HG03469 (cell line): Measurements from ENCODE around the gene ATG4D.

Source experiments
- ATAC-seq: cut with Tn5 transposase; IDR thresholded peaks from one replicate; pipeline ENCODE4 v1.9.1; 2021; ENCODE audit warnings: mild to moderate bottlenecking, moderate library complexity, moderate number of reproducible peaks; ENCODE audit not compliant: unreplicated experiment

ATG4D gene

DNA sequence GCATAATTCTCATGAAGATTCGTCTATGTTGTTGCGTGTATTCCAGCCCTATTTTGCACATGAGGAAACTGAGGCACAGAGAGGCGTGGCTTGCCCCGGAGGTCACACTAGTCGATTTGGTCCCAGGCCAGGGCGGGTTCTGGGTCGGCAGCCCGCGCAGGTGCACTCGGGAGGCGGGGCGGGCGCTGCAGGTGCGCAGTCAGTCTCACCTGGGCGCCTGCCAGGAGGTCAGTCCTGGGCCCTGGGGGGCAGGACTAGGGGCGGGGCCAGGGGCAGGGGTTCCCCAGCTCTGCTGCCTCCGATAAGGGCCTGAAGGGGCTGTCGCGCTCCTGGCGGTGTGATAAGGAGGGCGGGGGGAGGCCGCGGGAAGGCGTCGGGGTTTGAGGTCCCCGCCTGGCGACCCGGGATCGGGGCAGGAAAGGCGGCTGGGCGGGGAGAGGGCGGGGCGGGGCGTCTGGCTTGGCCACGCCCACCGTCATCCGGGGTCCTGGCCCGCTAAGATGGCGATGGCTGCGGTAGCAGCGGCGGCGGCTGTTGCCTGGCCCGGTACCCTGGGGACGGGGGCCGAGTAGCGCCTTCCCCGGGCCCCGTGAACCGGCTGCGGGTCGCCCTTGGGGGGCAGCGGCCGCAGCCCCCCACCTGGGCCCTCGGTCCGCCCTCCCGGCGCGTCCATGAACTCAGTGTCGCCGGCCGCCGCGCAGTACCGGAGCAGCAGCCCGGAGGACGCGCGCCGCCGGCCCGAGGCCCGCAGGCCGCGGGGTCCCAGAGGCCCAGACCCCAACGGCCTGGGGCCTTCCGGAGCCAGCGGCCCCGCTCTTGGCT, at the start of gene ATG4D:
Gene ATG4D, plus strand, starts transcription at position 485 of the 822 bp plus-strand sequence. Its CDS starts 187 bp downstream, at position 672.
- no peak for ATAC-seq

DNA sequence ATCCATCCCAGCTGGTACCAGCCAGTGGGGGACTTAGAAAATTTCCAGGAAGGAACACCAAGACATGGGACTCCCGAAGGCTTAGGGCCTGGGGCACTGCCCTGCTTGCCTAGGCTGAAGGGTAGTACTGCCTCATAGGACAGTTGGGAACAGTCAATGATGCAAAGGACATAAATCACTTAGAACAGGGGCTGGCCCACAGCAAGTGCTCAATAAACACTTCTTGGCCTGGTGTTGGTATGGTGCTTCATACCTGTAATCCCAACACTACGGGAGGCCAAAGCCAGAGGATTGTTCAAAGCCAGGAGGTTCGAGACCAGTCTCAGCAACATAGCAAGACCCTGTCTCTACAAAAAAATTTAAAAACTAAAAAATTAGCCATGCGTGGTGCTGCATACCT, 46.3 kb upstream of the ATG4D start:
- ATAC-seq = no peak

DNA sequence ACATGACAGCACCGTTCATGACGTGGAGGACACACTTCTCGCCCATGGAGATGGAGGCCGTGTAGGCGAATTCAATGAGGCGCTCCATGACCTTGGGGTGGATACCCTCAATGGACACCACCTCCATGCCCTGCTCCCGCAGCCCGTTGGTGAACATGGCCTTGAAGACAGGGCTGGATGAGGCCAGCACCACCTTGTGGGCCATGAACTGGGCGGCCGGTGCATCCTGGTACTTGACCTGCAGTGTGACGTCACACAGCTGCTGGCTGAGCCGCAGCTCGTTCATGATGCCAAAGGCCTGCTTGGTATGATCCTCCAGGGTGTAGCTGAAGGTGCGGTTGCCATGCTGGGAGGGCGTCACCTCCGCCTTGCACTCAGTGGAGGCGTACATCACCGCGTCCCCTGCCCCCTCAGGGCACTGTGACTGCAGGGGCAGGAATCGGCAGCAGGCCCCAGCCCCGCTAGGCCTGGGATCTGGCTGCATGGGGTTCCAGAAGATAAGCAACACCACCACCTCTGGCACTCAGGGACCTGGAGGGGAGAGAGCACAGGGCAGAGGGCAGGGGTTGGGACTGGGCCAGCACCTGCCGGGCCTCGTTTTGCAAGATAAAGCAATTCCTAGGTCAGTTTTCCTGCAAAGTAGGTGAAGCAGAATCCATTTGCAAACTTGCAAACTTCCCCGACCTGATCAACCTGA, 44.0 kb upstream of the ATG4D start:
- no peak for ATAC-seq

DNA sequence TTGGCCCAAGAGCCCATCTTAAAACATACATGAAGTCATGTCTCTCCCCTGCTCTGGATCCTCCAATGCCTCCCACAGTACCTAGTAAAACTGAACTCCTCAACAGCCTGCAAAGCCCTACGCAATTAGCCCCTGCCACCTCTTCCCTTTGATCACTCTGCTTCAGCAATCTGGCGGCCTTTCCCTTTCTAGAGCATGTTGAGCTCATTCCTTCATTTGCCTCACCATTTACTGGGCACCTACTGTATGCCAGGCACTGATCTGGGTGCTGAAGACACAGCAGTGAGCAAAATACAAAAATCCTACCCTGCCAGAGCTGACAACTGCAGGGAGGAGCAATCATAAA, 43.5 kb upstream of the ATG4D start:
- no peak for ATAC-seq

DNA sequence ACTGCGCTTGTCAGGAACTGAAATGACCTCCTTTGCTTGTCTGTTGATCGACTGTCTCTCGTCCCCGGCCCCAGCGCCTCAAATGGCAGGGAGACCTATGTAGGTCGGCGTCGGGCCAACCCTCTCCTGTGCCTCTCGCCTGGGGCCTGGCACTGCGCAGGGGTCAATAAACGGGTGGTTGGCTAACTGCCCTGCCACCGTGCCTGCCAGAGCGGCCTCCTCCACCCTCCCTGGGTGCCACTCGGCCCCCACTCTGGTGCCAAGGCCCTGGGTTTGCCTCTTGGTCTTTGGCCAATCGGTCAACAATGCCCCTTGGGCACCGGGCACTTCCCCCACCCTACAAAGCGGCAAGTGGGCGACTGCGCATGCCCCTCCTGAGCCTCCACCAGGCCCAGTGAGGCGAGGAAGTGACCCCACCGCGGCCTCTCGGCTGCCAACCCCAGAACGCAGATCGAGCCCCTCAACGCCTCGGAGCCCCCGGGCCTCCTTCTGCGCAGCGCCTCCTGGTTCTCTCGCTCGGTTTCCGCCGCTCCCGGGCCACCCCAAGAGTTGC, 41.7 kb upstream of the ATG4D start:
- peak; percentile 17 for ATAC-seq

DNA sequence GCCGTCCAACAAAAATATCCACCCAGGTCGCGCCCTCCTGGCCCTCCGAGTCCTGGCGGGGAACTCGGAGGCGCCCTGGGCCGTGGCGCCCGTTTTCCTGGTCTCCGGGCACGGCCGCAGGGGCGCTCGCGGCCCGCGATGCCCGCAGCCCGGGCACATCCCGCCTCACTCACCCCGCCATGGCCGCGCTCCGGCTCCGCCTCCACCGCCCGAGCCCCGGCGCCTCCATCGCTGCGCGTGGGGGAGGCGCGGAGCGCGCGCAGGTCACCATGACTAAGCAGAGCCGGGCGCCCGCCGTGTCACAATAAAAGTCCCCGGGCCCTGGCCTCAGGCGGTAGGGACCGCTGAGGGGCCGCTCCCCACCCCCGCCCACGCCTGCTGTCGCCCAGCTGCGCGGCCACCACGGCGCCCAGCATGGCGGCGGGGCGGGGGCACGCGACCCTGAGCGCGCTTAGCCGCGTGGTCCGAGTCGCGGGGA, 41.1 kb upstream of the ATG4D start:
- peak; percentile 66 for ATAC-seq

DNA sequence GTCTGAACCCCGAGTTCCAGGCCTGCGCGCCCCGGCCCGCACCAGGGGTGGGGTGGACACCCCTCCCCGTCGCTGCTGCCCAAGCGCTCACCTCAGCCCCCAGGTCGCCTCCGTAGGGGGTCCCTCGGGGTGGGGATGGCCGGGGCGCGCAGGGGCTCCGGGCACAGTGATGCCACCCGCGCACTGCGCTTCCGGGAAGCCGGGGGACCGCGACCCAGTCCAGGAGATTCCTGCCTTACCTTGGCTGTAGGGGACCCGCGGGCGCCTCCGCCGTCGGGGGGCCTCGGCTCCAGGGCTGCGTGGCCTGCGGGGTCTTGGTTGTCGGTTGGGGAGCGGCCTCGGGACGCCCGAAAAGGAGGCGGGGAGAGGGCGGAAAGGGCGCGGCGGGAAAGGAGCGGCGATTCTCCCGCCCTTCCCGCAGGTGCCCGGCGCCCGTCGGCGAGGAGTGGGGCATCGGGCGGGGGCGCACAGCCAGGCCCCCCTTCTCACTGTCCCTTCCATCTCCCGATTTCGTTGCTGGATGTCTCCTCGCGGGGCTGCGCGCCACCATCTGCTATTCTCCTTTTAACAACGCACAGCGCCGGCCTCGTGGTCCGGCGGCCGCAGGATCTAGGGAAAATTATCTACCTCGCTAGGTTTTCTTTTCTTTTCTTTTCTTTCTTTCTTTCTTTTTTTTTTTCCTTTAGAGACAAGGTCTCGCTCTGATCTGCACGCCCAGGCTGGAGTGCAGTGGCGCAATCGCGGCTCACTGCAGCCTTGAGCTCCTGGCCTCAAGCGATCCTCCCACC, 40.5 kb upstream of the ATG4D start, which contains the start of gene KEAP1:
Gene KEAP1, minus strand, starts transcription at position 355 of the 788 bp plus-strand sequence. CDS start 3,323 bp downstream, outside the sequence.
- ATAC-seq = peak; percentile 13

DNA sequence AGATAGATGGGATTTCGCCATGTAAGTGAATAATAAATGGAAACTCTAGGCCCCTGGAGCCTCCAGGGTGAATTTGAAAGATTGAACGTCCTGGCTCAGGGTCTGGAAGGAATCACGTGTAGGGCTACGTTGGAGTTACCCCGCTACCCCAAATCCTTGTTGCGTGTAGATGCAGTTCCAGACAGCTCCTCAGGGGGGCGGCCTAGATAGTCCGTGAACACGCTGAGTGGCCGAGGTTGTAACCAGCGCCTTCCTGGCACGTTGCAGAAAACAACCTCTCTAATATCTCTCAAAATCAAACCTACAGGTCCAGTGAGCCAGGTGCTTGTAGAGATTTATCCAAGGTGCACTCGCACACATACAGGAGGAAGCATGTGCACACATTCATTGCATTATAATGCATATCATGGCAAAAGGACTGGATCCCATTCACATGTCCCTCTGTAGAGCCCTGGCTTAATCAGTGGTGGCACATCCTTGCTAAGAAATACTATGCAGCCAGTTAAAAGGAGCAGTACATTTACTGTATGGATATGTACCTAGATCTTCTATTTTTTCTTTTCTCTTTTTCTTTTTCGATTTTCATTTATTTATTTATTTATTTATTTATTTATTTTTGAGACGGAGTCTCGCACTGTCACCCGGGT, 38.0 kb upstream of the ATG4D start:
- no peak for ATAC-seq

DNA sequence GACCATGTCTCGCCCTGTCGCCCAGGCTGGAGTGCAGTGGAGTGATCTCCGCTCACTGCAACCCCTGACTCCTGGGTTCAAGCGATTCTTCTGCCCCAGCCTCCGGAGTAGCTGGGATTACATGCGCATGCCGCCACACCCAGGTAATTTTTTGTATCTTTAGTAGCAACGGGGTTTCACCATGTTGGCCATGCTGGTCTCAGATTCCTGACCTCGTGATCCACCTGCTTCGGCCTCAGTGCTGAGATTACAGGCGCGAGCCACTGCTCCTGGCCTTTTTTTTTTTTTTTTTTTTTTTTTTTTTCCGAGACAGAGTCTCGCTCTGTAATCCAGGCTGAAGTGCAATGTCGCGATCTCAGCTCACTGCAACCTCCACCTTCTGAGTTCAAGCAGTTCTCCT, 35.7 kb upstream of the ATG4D start:
- no peak for ATAC-seq

DNA sequence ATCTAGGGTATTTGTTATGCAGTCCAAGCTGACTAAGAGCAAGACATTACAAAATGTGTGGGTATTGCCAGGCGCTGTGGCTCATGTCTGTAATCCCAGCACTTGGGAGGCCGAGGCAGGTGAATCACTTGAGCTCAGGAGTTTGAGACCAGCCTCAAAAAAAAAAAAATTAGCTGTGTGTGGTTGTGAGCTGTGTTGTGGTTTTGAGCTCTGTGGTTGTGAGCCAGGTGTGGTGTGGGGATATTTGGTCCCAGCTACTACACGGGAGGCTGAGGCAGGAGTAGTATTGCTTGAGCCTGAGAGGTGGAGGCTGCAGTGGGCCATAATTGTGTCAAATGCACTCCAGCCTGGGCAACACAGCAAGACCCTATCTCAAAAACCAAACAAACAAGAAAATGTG, 35.0 kb upstream of the ATG4D start:
- no peak for ATAC-seq

DNA sequence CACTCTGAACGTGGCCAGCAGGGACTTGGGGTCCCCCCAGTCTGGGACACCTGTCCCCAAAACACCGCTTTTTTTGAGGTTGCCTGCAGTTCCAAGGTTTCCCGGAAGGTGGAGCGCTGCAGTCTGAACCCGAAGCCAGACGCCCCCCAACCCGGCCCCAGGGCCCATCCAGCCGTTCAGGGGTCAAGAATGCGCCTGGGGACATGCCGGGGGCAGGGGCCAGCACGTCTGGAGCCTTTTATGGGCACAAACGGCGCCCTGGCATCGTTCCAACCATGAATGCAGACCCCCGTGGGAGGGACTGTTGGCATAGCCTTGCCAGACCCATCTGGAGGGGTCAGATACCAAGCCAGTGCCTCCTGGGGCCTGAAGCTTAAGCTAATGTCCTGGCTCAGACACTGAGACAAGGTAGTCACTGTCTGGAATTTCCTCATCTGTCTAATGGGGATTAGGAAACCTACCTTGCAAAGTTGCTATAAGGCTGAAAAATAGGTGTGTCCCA, 33.4 kb upstream of the ATG4D start:
- no peak for ATAC-seq

DNA sequence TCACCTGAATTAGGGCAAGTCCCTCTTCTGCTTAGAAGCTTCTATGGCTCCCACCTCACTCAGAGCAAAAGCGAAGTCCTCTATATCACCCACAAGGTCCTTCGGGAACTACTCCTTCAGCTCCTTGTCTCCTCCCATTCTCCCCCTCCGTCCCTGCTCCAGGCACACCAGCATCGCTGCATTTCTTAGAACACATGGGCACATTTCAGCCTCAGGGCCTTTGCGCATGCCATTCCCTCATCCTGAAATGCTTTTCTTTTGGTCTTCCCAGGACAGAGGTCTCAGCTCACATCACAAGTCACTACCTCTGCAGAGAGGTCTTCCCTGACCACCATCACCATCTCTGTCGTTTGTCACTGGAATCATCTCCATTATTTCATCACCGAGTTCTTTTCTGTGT, 30.5 kb upstream of the ATG4D start:
- ATAC-seq = no peak

DNA sequence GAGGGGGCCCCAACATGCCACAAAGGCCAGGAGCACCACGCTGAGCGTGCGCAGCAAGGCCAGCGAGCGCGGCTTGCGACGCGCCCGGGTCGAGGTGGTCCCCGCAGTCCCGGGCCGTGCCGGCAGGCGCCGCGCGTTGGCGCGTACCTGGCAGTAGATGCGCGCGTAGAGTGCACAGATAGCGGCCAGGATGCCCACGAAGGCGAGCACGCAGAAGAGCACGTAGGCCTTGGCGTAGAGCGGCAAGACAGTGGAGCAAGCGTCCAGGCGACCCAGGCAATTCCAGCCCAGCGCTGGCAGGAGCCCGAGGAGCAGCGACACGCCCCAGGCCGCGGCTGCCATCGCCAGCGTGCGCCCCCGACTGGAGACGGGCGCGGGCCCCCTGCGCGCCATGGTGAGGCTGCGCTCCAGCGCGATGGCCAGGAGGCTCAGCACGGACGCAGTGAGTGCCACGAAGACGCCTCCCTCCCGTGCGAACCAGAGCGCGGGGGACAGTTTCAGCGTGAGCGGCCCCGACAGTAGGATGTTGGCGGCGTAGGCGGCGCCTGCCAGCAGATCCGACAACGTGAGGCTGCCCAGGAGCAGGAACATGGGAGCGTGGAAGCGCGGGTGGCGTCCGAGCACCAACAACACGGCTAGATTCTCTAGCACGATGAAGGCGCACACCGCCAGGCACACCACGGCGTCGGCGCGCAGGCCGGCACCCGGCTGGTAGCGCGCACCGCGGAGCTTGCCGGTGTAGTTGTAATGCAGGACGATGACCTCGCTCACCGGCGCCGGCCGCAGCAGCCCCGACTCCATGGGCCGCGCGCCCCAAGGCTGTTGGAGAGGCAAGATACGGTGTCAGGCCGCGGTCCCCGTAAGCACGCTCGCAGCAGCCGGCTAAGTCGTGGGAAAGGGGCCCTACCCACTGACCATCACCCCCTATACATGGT, 29.2 kb upstream of the ATG4D start:
- no peak for ATAC-seq

DNA sequence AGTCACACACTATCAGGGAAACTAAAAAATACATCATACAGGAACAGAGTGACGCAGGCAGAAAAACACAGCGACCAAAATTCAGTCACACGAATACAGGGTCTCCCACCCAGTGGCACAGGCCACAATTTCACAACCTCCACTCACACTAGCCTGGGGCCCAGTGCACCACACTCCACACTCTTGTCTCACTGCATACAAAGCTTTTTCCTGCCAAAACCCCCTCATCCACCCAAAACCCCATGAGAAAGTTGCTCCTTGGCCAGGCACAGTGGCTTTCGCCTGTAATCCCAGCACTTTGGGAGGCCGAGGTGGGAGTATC, 27.7 kb upstream of the ATG4D start:
- no peak for ATAC-seq

DNA sequence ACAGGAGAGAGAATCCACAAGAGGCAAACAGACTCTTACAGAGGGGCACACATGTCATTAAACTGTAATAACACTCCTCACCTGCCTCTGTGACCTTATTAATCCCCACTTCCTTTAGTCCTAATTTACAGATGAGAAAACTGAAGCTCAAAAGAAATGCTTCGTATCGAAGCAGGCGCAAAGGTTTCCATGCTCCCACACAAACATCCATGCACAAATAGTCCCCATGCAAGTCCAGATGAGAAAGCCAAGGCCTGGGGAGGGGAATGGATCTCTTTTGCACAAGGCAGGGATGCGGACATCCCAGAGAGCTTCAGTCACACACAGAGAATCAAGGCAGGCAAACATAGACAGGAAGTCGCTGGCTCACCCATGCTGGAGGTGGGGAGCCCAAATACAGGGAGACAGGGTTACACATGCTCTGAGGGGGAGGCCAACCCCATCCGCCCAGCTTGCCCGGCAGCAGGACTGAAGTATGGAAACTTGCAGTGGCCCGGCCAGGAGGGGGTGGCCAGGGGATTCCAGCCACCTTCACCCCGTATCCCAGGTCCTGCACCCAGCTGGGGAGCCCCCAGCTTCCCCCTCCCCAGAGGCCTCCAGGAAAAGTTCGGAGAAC, 26.9 kb upstream of the ATG4D start:
- ATAC-seq = no peak

DNA sequence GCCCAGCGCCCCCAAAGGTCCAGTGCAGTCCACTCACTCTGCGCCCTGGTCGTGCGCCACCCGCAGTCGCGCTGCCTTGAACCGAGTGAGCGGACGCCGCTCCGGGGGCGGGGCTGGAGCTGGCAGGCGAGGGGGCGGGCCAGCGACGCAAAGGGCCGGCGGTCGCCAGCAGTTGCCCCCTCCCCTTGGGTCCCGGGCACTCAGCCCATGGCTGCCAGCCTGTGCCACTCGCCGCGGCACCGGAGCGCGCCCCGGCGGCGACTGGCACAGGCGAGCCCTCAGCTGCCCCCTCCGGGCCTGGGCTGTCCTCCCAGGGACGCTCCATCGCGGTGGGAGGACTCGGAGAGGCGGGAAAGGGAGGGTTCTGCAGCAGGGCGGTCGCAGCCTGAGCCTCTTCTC, 26.3 kb upstream of the ATG4D start, which contains the start of gene S1PR5:
Gene S1PR5, minus strand, starts transcription at position 87 of the 399 bp plus-strand sequence. CDS start 2,436 bp downstream, outside the sequence.
- ATAC-seq = no peak

DNA sequence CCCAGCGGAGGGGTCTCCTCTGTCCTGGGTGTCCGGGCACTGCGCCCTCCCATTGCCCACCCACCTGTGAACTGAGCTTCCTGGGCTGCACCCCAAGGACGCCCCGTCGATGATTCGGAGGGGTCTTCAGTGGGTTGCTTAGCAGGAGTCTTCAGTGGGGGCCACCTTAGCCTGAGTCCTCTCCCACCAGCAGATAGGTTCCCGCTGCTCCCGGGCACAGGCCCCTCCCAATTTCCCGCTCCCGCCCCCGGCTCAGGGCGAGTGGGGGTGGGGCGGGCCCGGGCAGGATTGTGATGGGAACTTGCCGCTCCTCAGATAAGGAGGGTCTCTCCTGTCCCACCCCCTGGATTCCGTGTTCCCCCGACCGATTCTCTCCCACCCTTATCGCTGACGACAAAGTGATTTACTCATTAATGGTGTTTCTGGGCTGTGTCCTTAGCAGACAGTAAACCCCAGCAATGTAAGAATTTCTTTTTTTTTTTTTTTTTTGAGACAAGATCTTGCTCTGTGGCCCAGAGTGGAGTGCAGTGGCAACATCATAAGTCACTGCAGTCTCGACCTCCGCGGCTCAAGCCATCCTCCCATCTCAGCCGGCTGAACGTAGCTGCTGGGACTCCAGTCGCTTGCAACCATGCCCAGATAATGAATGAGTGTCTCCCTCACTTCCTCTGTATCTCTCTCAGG, 25.8 kb upstream of the ATG4D start:
- ATAC-seq = no peak
